HG02938 (cell line): ENCODE results near the gene FEZF2.

ENCODE experiments used
- ATAC-seq: cut with Tn5 transposase; IDR thresholded peaks from one replicate; pipeline ENCODE4 v1.9.1; 2021; ENCODE audit warnings: mild to moderate bottlenecking, moderate library complexity; ENCODE audit not compliant: unreplicated experiment

The FEZF2 gene

DNA sequence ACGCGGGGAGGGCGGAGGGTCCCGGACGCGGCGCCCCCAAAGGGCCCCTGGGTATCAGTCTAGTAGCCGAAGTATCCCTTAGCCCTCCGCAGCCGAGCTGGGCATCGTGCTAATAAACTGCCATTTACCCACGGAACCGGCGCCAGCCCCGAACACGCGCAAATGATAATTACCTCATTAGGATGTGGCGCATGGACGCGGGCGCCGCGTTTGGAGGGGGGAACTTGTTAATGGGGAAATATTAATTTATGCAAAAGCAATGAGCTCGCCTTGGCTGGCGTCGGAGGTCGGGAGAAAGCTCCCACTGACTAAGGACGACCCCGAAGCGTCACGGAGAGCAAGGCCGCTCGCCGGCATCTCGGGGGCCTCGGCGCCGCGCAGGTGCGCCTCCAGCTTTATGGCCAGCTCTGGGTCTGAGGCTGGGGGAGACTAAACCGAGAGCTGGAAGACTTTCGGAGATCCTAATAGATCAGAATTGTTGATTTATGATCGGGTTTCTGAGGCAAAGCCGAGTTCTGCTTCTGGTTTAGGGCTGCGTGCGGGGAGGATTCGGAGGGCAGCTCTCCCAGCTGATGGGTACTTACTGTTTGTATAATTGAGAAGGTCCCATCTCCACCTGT lies 474 bp upstream of the FEZF2 start:
- ATAC-seq = no peak

DNA sequence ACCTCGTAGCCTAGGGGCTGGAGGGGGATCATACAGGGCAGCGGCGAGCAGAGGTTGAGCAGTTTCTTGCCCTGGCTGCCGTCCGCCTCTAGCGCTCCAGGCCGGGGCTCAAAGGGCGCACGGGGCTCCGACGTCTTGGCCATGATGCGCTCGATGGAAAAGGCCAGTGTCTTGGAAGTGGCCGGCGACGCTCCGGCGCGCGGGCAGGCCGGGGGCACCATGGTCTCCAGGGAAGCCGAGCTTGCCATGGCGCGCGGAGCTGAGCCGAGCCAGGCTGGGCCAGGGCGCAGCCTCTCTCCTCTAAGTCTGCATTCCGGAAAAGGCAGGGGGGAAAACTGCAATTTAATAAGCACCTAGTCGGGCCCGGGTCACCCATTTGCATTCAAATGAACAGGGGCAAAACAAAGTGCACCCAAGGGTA lies 719 bp downstream of the FEZF2 start:
- no peak for ATAC-seq

DNA sequence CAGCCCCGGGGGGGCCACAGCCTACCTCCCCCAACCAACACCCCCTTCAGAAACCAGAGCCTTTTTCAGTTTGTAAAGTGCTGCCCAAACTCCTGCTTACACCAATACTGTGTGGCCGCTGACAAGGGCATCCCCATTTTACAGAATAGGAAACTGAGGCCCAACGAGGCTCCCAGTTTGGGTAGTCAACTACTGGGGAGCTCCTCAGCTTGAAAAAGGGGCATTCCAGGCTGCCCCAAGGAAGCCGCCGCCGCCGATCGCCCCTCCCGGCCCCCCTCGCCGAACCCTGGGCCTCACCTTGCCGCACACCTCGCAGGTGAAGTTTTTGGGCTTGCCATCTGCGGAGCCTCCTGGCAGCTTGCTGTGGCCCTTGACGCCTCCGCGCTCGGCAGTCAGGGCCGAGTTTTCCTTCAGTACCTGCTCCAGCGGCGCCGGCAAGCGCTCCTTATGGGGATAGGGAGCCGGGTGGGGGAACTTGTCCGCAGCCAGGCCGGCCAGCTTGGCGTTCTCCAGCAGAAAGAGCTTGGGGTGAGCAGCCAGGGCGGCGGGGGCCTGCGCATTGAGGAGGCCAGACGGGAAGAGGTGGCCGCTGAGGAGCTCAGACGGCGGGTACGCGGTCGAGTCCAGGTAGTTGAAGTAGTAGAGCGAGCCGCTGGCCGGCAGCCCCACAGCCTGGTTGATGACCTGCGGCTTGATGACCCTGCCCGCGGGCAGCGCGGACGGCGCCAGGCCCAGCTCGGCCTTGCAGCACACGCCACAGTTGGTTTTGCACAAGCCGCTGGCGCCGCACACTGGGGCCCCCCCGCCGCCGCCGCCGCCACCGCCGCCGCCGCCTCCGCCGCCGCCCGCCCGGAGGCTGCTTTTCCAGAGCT lies 1.4 kb downstream of the FEZF2 start:
- ATAC-seq = no peak

DNA sequence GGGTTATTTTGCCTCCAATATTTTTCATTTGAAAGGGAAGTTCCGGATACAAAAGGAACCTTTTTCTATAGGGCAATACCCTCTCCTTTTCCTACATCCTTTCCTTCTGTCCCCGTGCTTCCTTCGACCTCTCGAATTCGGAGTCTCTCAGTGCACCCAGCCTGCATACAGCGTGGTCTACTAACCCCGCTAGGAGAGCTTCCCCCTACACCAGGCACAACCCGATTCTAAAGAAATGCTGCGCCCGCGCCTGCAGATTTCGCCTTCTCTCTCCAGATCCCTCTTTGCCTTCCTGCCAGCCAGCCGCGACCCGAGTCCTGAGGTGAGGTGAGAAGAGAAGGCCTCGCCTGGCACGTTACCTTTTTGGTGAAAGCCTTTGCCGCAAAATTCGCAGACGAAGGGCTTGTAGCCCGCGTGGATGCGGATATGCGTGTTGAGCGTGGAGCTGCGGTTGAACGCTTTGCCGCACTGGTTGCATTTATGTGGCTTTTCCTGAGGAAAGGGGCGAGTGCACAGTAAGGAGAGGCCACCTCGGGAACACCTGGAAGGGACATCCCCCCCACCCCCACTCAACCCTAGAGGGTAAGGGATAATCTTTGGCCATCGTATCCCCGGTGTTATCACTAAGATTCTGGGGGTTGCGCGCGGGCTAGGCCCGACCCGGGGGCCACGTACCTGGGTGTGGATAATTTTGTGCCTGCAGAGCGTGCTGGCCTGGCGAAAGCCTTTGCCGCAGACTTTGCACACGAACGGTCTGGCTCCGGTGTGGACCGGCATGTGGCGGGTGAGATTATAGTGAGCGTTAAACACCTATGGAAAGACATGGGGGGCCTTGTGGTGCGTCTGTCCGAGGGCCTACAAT lies 2.3 kb downstream of the FEZF2 start:
- no peak for ATAC-seq

DNA sequence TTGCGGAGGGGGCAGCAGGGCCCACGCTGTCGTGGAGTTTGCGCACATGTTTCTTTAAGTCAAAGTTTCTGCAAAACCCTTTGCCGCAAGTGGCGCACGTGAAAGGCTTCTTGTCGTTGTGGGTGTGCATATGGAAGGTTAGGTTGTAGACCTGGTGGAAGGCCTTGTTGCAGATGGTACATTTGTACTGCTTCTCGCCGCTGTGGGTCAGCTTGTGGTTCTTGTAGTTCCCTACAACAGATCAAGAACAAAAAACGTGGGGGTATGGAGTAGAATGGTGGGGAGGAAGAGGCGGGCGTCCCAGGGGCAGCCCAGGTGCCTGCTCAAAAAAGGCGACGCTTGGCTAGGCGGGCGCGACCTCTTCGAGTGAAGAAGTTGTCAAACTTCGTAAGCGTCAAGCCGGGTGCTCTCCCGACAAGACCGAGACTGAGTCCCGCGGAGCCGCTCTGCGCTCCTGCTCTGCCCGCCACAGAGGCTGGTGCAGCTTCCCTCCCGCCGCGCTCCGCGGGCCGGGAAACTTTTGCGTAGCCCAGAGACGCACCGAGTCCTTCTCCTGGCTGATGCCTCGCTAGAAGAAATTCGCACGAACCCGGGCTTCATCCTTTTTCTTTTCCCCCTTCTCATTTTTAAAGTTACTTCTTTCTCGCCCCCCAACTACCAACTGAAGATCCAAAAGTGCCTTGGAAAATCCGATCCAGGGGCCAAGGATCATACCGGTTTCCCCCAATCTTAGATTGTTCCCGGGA lies 3.1 kb downstream of the FEZF2 start:
- no peak for ATAC-seq

DNA sequence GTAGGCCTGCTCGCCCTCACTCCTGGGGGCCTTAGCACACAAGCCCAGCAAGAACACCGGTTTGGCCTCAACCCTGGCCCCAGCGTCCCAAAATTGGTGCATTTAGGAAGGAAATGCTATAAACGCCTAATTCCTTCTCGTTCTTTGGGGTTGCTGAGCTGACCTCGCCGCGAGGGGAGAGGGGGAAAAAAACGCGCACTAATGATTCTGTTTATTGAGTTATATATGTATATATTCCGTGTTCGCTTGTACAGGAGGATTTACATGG lies 3.9 kb downstream of the FEZF2 start:
- ATAC-seq = no peak

DNA sequence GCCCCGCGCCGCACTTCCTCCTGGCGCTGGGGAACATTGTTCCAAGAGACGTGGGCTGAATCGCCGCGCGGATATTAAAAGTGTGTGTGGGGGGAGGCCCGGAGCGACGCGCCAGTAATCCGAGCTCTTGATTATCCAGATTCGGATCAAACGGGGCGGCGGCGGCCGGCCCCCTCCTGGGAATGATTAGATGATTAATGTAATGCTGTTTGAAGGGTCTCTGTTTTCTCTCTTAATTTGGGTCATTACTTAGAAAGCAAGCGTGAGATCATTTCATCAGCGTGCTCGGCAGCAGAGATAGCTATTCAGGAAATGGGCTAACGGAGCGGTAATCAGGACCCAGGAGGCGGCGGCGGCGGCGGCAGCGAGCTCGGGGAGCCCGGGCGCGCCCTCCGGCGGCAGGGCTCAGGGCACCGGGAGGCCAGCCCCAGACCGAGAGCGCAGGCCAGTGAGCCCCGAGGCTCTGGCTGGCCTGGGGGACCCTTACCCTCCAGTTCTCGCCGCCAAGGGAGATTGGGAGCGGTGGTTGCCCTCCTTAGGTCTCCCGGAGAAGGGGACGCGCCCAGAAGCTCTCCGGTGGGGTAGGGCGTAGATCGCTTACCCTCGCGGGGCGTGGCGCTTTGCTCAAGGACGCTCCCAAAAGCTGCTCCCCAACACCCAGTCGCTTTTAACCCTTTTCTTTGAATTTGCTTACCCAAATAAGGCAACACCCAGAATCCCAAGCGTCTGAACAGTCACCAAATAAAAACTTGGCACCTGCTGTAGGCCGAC lies 4.5 kb downstream of the FEZF2 start:
- ATAC-seq = no peak

DNA sequence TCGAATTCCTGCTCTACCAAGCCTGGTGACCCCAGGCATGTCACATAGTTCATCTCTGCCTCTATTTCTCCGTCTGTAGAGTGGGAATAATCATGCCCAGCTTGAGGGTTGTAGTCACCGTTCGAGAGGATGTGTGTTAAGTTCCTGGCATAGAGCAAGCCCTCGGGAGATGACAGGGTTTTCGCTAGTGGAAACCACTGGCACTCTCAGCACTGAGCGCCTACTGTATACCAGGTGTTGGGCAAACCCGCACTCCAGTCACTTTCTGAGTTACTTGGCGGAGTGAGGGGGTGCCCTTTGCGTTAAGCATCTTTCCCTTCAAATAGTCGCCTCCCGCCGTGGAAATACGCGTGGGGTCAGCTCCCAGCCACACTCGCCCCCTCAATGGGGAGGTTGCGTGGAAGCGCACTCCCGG lies 5.1 kb downstream of the FEZF2 start:
- ATAC-seq = no peak

DNA sequence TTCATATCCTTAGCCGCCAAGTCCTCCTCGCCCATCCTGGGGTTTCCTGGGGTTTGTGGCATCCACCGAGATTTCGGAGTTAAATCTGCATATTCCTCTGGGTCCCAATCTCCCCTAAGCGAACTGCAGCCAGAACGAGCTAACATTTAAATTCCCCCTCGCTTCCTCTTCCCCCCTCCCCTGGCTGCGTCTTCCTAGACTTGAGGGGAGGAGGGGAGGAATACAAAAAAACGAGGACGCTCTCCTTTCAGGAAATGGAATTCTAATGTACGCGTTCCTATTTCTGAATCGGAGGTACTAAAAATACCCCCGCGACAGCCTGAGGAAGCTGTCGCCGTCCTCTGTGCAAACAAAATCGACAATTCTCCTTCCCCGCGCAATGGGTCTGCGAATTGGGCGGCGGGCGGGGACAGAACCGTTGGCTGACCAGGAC lies 5.6 kb downstream of the FEZF2 start:
- no peak for ATAC-seq

DNA sequence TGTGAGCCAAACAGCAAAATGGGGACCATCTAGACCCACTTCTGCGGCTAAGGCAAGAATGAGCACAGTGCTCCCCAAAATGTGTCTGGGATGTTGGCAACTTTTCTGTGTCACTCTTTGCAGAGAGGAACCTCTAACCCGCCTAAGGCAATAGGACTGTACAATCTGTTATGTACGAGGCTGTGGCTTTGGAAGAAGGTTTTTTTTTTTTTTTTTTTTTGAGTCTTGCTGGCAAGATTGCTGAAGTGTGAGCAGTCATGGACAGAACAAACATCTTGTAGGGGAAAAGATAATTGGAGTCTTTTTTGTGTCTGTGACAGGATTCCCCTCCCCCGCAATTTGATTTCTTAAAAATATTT lies 7.2 kb downstream of the FEZF2 start:
- no peak for ATAC-seq

DNA sequence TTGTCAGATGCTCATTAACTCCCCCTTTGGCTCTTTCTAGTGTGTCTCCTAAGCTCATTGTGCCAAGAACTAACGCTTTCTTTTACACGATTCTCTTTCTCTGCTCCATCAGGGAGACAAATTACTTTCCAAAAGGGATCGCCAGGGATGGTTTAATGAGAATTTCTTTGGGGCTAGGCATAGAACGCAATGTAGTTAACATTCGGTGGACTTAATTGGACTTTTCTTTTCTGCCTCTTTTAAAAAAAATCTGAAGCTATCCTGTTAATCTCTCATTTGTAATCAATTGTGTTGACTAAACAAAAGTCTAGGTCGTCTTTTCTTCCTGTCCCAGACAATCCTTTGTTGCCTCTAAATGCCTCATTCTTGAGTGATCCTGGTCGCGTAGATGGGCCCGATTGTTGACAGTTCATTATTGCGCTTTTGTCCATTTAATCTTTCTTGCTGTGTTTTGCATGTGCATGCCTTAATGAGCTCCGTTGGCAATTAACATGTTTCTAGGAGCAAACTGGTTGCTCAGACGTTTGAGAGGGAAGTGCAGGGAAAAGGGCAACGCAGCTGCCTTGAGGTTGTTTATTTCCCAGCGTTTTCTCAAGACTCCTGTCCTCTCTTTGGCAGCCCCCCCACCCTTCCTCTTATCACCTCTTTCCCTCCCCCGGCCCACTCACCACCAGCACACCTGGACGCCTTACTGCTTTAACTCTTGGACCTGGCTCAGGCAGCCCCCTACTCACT lies 7.8 kb downstream of the FEZF2 start:
- no peak for ATAC-seq

DNA sequence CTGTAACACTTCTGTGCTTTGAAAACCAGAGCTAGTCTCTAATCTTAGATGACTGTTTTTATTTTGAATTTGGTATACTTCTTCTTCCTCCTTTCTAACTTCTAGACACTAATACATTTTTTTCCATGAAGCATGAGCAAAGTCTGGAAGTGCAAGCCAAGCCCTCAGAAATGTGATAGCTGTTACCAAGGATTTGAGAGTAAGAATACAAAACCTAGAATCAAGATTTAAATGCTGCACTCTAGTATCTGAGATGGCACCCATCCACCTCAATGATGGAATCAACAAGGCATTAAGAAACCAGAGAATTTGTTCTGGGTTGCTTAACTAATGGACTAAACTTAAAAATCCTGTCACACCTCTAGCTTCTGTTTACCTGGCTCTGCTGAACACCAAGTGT lies 9.2 kb downstream of the FEZF2 start:
- no peak for ATAC-seq

DNA sequence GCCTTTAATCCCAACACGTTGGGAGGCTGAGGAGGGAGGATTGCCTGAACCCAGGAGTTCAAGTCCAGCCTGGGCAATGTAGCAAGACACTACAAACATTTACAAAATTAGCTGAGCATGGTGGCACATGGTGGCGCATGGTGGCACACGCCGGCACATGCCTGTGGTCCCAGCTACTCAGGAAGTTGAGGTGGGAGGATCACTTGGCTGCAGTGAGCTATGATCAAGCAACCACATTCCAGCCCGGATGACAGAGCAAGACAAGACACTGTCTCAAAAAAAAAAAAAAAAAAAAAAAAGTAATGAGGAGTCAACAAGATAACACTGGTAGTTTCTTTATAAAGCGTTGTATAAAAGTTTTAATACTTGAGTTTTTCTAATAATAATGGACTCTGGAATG lies 10.1 kb downstream of the FEZF2 start:
- ATAC-seq = no peak

DNA sequence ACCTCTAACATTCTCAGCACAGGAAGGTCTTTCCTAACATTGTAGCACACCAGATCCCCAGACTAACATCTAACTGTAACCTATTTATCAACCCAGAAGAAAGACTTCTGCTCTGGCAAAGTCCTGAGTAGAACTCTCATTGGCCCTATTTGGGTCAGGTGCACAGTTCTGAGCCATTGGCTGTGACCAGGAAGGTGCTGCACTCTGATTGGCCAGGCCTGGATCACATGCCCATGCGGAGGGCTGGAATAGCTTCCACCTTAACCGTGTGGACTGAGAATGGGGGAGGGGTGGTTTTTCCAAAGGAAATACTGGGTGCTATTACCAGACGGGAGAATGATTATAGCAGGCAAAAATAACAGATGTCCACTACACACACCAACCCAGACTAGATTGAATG lies 11.5 kb downstream of the FEZF2 start:
- peak; percentile 34 for ATAC-seq

DNA sequence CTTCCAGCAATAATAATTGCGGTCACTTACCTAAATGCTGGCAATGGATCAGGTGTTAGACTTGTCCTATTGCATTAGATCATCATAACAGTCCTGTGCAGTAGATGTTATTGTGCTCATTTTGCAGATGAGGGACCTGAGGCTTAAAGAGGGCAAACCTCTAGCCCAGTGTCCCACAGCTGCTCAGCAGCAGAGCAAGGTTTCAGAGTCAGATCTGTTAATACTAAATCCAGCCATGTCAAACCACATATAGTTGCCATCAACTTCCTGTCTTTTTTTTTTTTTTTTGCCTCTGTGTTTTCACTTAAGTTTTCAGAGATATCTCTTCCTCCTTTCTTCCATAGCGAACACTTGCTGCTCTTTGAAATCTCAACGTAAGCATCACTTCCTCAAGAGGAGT lies 12.1 kb downstream of the FEZF2 start:
- ATAC-seq = peak; percentile 93

DNA sequence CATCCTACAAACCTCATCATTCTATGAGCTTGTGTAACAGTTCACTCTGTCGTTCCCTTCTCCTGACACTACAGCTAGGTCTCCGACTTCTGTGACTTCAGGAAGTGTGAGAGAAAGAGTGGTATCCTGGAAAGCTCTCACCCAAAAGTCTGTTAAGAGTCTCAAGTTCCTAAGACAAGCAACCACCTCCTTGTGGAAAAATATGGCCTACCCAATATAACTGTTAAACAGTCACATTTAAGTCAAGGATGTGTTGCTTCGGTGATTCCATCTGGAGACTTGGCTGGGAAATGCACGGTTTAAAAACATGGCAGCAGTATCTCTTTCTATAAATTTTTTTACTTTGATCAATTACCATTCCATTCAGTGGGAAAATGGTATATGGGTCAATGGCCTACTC lies 13.8 kb downstream of the FEZF2 start:
- ATAC-seq = no peak

DNA sequence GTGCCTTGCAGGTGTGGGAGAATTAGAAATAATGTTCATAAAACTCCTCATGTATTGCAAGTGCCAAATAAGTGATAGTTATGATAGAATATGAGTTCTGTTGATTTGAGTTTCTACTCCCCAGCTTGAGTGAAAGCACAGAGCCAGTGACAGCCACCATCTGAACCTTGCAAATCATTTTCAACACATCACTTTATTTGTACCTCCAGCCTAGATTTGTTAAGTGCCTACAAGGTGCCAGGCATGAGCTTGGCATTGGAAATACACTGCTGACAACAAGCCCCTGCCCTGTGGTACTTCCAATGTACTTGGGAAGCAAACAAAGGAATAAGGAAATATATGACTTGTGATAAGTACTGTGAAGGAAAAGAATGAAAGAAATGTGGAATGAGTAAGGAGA lies 17.0 kb downstream of the FEZF2 start:
- ATAC-seq = no peak

DNA sequence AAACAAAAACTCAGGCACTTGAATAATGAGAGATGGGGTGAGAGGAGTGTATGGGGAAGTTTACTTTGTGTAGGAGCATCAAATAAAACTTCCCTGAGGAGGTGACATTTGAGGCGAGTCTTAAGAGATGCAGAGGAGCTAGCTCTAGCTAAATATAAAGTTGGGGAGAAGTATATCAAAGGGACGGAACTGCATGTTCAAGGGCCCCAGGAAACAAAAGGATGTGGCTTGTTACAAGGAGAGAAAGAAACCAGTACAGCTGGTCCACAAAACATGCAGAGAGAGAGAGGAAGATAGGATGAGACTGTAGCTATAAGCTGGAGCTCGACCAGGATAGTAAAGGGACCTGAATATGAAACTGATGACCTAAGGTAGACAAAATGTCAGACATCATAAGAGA lies 17.6 kb downstream of the FEZF2 start:
- ATAC-seq = no peak

DNA sequence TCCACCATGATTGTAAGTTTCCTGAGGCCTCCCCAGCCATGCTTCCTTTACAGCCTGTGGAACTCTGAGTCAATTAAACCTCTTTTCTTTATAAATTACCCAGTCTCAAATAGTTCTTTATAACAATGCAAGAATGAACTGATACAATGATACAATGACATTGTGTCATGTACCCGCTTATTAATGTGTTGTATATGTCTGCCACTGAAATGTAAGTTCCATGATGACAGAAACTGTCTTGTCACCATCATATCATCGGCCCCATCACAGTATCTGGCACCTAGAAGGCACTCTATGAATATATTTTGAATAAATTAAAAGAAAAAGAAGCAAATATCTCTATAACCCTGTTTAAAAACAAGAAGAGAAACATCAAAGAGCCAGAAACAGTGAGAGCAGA lies 29.6 kb downstream of the FEZF2 start:
- ATAC-seq = no peak

DNA sequence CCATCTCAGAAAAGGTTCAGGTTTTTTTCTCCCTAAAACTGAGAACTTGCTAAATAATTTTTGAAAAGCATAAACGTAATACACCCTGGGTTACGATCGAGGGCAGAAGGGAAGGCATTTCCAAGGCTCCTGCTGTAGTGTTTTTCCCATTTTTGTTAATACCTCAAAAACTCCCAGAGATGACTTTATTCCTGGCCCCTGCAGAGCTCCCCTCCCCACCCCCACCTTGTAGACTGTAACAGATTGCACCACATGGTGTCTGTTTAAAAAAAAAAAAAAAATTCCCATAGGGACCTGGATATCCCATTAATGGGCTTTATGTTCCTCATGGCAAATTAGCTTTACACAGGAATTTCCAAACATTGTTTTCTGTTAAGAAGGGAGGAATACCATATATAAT lies 38.2 kb downstream of the FEZF2 start:
- no peak for ATAC-seq
